Measurements from ENCODE around the gene SBK2.
"Not testable (repeated sequence)": the region's sequence is repeated elsewhere in the genome, so short reads cannot be mapped to it uniquely, and the experiment has no call there.

SBK2 gene

GRCh38 chr19:55536366-55536765 is 567 bp downstream of the SBK2 start:
- no peak for DNase-seq

- no peak for DNase-seq
Observed at GRCh38 chr19:55535965-55536350, 975 bp downstream of the SBK2 start.

DNA sequence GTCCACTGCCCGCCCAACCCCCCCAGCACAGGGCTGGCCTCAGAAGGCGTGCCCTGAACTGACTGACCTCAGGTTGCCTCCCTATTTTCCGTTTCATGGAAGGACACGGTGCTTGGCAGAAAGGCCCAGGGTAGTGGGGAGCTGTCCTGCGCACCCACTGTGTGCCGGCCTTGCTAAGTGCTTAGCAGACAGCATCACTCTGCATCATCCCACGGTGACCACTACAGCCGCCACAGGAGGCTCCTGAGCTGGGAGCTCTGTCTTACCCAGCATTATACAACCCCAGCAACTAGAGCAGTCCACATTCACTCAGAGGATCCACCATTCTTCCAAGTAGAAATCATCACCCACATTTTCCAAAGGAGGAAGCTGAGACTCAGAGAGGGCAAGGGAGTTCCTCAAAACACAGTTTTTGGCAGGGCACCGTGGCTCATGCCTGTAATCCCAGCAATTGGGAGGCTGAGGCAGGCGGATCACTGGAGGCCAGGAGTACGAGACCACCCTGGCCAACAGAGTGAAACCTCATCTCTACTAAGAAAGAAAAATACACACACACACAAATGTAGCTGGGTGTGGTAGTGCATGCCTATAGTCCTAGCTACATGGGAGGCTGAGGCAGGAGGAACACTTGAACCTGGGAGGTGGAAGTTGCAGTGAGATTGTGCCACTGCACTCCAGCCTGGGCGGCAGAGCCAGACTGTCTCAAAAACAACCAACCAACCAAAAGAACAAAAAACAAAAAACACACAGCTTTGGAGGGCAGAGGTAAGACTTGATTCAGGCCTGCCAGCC is 1.6 kb downstream of the SBK2 start:
- DNase-seq = no peak

DNA sequence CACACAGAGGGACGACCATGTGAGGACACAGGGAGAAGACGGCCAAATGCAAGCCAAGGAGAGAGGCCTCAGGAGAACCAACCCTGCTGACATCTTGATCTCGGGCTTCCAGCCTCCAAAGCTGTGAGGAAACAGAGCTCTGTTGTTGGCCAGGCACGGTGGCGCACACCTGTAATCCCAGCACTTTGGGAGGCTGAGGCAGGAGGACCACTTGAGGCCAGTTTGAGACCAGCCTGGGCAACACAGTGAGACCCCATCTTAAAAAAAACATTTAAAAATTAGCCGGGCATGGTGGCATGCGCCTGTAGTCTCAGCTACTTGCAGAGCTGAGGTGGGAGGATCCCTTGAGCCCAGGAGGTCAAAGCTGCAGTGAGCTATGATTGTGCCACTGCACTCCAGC is 2.7 kb downstream of the SBK2 start:
- not testable (repeated sequence) for DNase-seq

- no peak for DNase-seq
Observed at GRCh38 chr19:55530996-55531395, 5.9 kb downstream of the SBK2 start.

DNA sequence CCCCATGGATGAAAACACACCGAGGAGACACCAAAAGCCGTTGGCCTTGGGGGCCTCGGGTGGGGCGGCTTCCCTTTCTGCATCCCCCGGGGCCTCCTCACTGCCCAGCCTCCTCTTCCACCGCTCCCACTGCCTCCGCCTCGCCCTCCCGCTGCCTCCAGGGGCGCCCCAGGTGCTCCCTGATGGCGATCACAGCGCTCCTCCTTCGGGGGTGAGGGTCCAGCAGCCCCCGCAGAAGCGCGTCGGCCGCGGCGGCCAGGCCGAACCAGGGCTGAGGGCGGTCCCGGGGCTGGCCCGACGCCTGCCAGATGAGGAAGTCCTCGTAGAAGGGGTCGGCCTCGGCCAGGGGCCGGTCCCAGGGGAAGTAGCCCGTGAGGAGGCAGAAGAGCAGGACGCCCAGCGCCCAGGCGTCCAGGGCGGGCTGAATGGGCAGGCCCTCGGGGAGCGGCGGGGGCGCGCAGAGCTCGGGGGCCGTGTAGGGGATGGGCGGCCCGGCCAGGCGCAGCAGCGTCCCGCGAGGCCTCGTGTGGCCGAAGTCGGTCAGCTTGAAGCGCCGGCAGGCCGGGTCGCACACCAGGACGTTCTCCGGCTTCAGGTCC is 7.2 kb downstream of the SBK2 start:
- no peak for DNase-seq

GRCh38 chr19:55528030-55528803 is 8.7 kb downstream of the SBK2 start:
- DNase-seq = peak in 5 of 58 donors; percentile 0 to 22 (median 8)

GRCh38 chr19:55527197-55528029 is 9.5 kb downstream of the SBK2 start:
- no peak for DNase-seq

DNA sequence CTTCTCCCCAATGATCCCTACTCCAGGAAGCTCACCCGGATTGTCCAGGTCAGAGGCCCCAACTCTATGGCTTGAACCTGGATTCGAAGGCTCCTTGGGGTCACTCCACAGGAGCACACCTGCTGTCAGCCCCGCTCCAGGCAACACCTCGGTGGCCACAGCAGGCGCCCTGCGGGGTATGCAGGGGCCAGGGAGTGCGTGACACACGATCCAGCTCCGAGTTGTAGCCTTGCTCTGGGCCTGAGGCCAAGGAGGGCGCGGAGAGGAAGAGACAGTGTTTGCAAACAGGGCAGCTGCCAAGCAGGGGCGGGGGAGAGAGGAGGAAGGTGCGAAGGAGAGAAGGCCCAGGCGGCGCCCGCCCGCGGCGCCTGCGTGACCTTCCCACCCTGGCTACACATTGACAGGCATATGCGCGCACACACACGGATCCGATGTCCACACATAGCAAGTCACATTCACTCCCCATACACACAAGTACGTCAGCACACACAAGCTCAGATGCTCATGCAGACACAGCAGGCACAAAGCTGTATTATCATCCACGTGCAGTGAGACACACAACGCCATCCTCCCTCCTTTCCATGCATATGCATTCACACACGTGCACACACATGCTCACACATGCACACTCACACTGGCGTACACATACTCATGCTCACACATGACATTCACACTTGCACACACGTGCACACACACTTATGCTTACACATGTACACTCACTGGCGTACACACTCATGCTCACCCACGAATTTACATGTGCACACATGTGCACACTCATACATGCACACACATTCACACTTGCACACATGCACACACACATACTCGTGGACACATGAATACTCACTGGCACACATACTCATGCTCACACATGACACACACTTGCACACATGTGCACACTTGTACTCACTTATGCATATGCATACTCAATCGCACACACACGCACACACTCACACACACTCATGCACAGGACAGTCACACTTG is 10.4 kb downstream of the SBK2 start:
- DNase-seq = peak in 6 of 58 donors; percentile 1 to 23 (median 8)

DNA sequence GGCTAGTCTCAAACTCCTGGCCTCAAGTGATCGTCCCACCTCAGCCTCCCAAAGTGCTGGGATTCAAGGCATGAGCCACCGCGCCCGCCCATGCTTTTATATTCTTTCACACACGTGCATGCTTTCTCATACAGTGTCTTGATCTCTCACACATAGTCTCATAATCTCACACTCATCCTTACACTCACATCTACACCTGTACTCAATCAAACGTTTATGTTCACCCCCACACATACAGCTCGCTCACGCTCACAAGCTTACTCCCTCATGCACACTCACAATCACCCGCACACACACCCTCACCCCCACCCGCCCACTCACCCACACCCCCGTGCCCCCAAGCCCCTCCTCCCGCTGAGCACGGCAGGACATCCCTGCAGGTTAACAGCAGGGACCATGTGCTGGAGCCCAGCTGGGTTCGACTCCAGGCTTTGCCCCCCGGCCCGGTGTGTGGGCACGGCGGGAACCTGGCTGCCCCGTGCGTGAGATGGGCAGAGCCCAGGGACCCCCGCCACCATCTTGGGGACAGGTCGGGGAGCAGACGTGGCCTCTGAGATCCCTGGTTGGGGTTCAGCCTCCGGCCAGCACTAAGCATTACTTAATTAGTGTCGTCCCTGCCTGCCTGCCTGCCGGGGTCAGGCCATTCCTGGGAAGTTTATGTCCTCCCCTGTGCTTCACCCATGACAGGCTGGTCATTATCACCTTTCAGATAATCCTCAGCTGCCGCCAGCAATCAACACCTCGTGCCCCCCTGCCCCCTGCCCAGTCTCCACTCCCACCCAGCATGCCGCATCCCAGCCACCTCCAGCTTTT is 11.4 kb downstream of the SBK2 start:
- no peak for DNase-seq

GRCh38 chr19:55520691-55521292 is 16.1 kb downstream of the SBK2 start:
- no peak for DNase-seq

- no peak for DNase-seq
Observed at GRCh38 chr19:55519451-55520311, 17.3 kb downstream of the SBK2 start.

GRCh38 chr19:55516878-55517620 is 19.9 kb downstream of the SBK2 start:
- DNase-seq = peak; percentile 34 to 96 (median 87)

DNA sequence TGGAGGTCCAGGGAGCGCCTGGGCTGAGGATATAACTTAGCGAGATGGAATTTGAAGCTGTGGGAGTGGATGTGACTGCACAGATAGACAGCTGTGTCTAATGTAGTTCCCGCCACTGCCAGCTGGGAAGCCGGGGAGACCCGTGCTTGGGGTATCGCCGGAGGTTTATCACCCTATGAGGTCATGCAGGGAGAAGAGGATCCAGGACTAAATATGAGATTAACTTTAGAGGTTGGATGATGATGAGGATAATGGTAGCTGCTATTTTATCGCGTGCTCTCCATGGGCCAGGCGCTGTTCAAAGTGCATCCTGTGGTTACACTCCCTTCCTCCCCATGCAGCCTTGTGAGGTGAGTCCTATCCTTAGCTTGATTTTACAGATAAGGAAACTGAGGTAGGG is 28.8 kb downstream of the SBK2 start:
- no peak for DNase-seq

- no peak for DNase-seq
Observed at GRCh38 chr19:55504981-55505380, 32.0 kb downstream of the SBK2 start.

DNA sequence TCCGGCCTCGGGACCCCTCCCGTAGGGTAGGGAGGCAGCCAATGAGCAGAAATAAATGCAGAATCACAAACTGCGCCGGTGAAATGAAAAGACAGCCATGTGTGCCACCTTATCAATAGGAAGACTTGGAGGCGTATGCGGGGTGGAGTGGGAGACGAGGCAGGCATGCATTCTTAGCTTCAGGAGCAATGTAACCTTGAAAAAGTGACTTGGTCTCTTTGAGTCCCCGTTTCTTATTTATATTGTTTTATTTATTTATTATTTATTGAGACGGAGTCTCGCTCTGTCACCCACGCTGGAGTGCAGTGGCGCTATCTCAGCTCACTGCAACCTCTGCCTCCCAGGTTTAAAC is 32.7 kb downstream of the SBK2 start:
- no peak for DNase-seq

All from anterior cingulate cortex (tissue), 58 donors.